HEK293T (cell line): Measurements from ENCODE around the gene HP.
A peak's percentile ranks its signal among the peaks of the same experiment; 100 is the strongest.

ENCODE experiments used
- BHLHE40 ChIP-seq: fragments of 450-650 bp; IDR thresholded peaks from 2 replicates; pipeline ENCODE4 v1.6.1; 2016; ENCODE audit warnings: mild to moderate bottlenecking, moderate library complexity, borderline replicate concordance
- CTBP1 ChIP-seq: fragments of 450-650 bp; IDR thresholded peaks from 2 replicates; pipeline ENCODE4 v1.6.1; 2016; ENCODE audit warnings: borderline replicate concordance
- ELF4 ChIP-seq: fragments of 450-650 bp; IDR thresholded peaks from 2 replicates; pipeline ENCODE4 v1.6.1; 2017; ENCODE audit warnings: antibody characterized with exemption
- FOXK2 ChIP-seq: fragments of 450-650 bp; IDR thresholded peaks from 2 replicates; pipeline ENCODE4 v1.6.1; 2016; ENCODE audit warnings: mild to moderate bottlenecking
- FOXM1 ChIP-seq: fragments of 450-650 bp; IDR thresholded peaks from 2 replicates; pipeline ENCODE4 v1.6.1; 2017; ENCODE audit warnings: mild to moderate bottlenecking, borderline replicate concordance
- HDGF ChIP-seq: fragments of 450-650 bp; IDR thresholded peaks from 2 replicates; pipeline ENCODE4 v1.6.1; 2017; ENCODE audit warnings: antibody characterized with exemption, borderline replicate concordance
- L3MBTL2 ChIP-seq: fragments of 450-650 bp; conservative IDR thresholded peaks from 2 replicates; pipeline ENCODE4 v1.6.1; 2016; ENCODE audit warnings: mild to moderate bottlenecking
- NFRKB ChIP-seq: fragments of 450-650 bp; IDR thresholded peaks from 2 replicates; pipeline ENCODE4 v1.6.1; 2016; ENCODE audit warnings: mild to moderate bottlenecking, moderate library complexity
- PKNOX1 ChIP-seq: fragments of 450-650 bp; IDR thresholded peaks from 2 replicates; pipeline ENCODE4 v1.6.1; 2016
- SUZ12 ChIP-seq: fragments of 450-650 bp; IDR thresholded peaks from 2 replicates; pipeline ENCODE4 v1.6.1; 2016; ENCODE audit warnings: mild to moderate bottlenecking
- TARDBP ChIP-seq: fragments of 450-650 bp; IDR thresholded peaks from 2 replicates; pipeline ENCODE4 v1.6.1; 2016

GRCh38 chr16:72008424-72009216 is 45.7 kb upstream of the HP start, which contains the start of gene DHODH:
- no peak for TF ChIP-seq BHLHE40
- TF ChIP-seq FOXK2, result no peak
- peak; percentile 66 for TF ChIP-seq L3MBTL2
- TF ChIP-seq SUZ12, result no peak
- TF ChIP-seq PKNOX1, result peak; percentile 35; the same call in 1 of the 2 replicates
- peak; percentile 23; the same call in 1 of the 2 replicates for TF ChIP-seq ELF4
- peak; percentile 86 for TF ChIP-seq TARDBP
- TF ChIP-seq NFRKB, result no peak
- TF ChIP-seq FOXM1, result no peak
- TF ChIP-seq CTBP1, result no peak
- peak; percentile 78; the same call in 1 of the 2 replicates for TF ChIP-seq HDGF
